ENCODE measurements around the gene CWC15. TPM values are rescaled to one million over a fixed set of nuclear protein-coding genes. Genes with fewer than 3 reads are reported as not detected.

CWC15 gene
- total and polyA plus RNA-seq, 4 donors: 38.2 to 107 (median 43.7) TPM

GRCh38 chr11:94987378-94987777 is 14.0 kb upstream of the CWC15 start:
- 72 to 83% methylated on average over 4 of the region's 4 CpGs for WGBS, 2 donors
- H3K36me3 ChIP-seq (ENCODE audit: control insufficient read depth in 4 of 4, insufficient read depth in 4 of 4, low read length in 4 of 4): no peaks in the 10 kb centered on the region
- no peaks in the 10 kb centered on the region for H3K27me3 ChIP-seq (ENCODE audit: control insufficient read depth in 3 of 3, insufficient read depth in 3 of 3, low read length in 2 of 3)
- no peak overlapping the region for H3K9ac ChIP-seq (ENCODE audit: insufficient read depth in 1 of 2, low read length in 2 of 2)
- no peak for ATAC-seq (ENCODE audit: insufficient read depth, low FRiP score)
- no peak for TF ChIP-seq CTCF (IDR thresholded peaks at IDR 0.05; ENCODE audit: control extremely low read depth, extremely low read depth)
- no peaks in the 10 kb centered on the region for H3K4me1 ChIP-seq (ENCODE audit: control insufficient read depth in 5 of 5, insufficient read depth in 5 of 5, low read length in 5 of 5)
- H3K4me3 ChIP-seq: no peak overlapping the region
- DNase-seq: no peak
- no peak overlapping the region for H3K27ac ChIP-seq (ENCODE audit: low read depth in 1 of 2, low read length in 1 of 2)
- no peaks in the 10 kb centered on the region for H3K9me3 ChIP-seq (ENCODE audit: control insufficient read depth in 4 of 4, insufficient read depth in 3 of 4, low read length in 3 of 4)

- no peak for DNase-seq
- no peak for ATAC-seq (ENCODE audit: insufficient read depth, low FRiP score)
- Histone ChIP-seq H3K4me1 (ENCODE audit: control insufficient read depth in 5 of 5, insufficient read depth in 5 of 5, low read length in 5 of 5) (peaks cover 0 to 9% (median 7%) of the 10 kb centered on the region in 5 donors), H3K9me3 (ENCODE audit: control insufficient read depth in 4 of 4, insufficient read depth in 3 of 4, low read length in 3 of 4) (no peaks in the 10 kb centered on the region), H3K27ac (ENCODE audit: low read depth in 1 of 2, low read length in 1 of 2) (no peak overlapping the region), H3K36me3 (ENCODE audit: control insufficient read depth in 4 of 4, insufficient read depth in 4 of 4, low read length in 4 of 4) (peaks cover 4 to 13% (median 6%) of the 10 kb centered on the region in 4 donors), H3K27me3 (ENCODE audit: control insufficient read depth in 3 of 3, insufficient read depth in 3 of 3, low read length in 2 of 3) (no peaks in the 10 kb centered on the region), H3K9ac (ENCODE audit: insufficient read depth in 1 of 2, low read length in 2 of 2) (no peak overlapping the region), H3K4me3 (no peak overlapping the region)
- 92 to 100% methylated on average over 1 of the region's 1 CpG for WGBS, 2 donors
- TF ChIP-seq CTCF (IDR thresholded peaks at IDR 0.05; ENCODE audit: control extremely low read depth, extremely low read depth): no peak
Measured at GRCh38 chr11:94975599-94975998, 2.2 kb upstream of the CWC15 start.

- Histone ChIP-seq H3K36me3 (ENCODE audit: control insufficient read depth in 4 of 4, insufficient read depth in 4 of 4, low read length in 4 of 4) (peaks cover 2 to 21% (median 15%) of the 10 kb centered on the region in 4 donors), H3K9ac (ENCODE audit: insufficient read depth in 1 of 2, low read length in 2 of 2) (peak overlapping the region in 1 of 2 donors; percentile 95), H3K4me1 (ENCODE audit: control insufficient read depth in 5 of 5, insufficient read depth in 5 of 5, low read length in 5 of 5) (peaks cover 0 to 9% (median 7%) of the 10 kb centered on the region in 5 donors), H3K4me3 (no peak overlapping the region), H3K9me3 (ENCODE audit: control insufficient read depth in 4 of 4, insufficient read depth in 3 of 4, low read length in 3 of 4) (no peaks in the 10 kb centered on the region), H3K27ac (ENCODE audit: low read depth in 1 of 2, low read length in 1 of 2) (peak overlapping the region in 1 of 2 donors; percentile 64), H3K27me3 (ENCODE audit: control insufficient read depth in 3 of 3, insufficient read depth in 3 of 3, low read length in 2 of 3) (no peaks in the 10 kb centered on the region)
- no peak for TF ChIP-seq CTCF (IDR thresholded peaks at IDR 0.05; ENCODE audit: control extremely low read depth, extremely low read depth)
- ATAC-seq (ENCODE audit: insufficient read depth, low FRiP score): no peak
- no peak for DNase-seq
- WGBS, 2 donors: 47 to 55% methylated on average over 6 of the region's 6 CpGs
Measured at GRCh38 chr11:94974178-94974577, 822 bp upstream of the CWC15 start.

- peak overlapping the region; percentile 100 for H3K4me3 ChIP-seq
- H3K27ac ChIP-seq (ENCODE audit: low read depth in 1 of 2, low read length in 1 of 2): no peak overlapping the region
- H3K36me3 ChIP-seq (ENCODE audit: control insufficient read depth in 4 of 4, insufficient read depth in 4 of 4, low read length in 4 of 4): peaks cover 7 to 35% (median 21%) of the 10 kb centered on the region in 4 donors
- H3K27me3 ChIP-seq (ENCODE audit: control insufficient read depth in 3 of 3, insufficient read depth in 3 of 3, low read length in 2 of 3): no peaks in the 10 kb centered on the region
- H3K4me1 ChIP-seq (ENCODE audit: control insufficient read depth in 5 of 5, insufficient read depth in 5 of 5, low read length in 5 of 5): peaks cover 0 to 9% (median 7%) of the 10 kb centered on the region in 5 donors
- 2 to 3% methylated on average over 5 of the region's 5 CpGs for WGBS, 2 donors
- no peaks in the 10 kb centered on the region for H3K9me3 ChIP-seq (ENCODE audit: control insufficient read depth in 4 of 4, insufficient read depth in 3 of 4, low read length in 3 of 4)
- DNase-seq (peak in 1 of 3 donors; percentile 3), ATAC-seq (ENCODE audit: insufficient read depth, low FRiP score) (no peak)
- H3K9ac ChIP-seq (ENCODE audit: insufficient read depth in 1 of 2, low read length in 2 of 2): peak overlapping the region; percentile 92 to 95
- TF ChIP-seq CTCF (IDR thresholded peaks at IDR 0.05; ENCODE audit: control extremely low read depth, extremely low read depth): no peak
Measured at GRCh38 chr11:94972700-94973098, 657 bp downstream of the CWC15 start.
